Activated CD4-positive, alpha-beta T cell treated with anti-CD3 and anti-CD28 coated beads, Interleukin-2, amount 10 ng/mL, durations not matched to agents 24 days and 14 days (primary cell): Measurements from ENCODE around the gene RPS2. TPM values are rescaled to one million over a fixed set of nuclear protein-coding genes. Genes with fewer than 3 reads are reported as not detected.
"Not testable (repeated sequence)": the region's sequence is repeated elsewhere in the genome, so short reads cannot be mapped to it uniquely, and the experiment has no call there.

Source experiments
- DNase-seq: peaks from one replicate; pipeline ENCODE4 v3.0.0; 2022
- H3K27ac Mint-ChIP-seq: one replicate; pipeline ENCODE4 v1.8.0; 2022; ENCODE audit warnings: mild to moderate bottlenecking, mixed read lengths
- H3K27me3 Mint-ChIP-seq: one replicate; pipeline ENCODE4 v1.8.0; 2022; ENCODE audit warnings: mixed read lengths
- H3K36me3 Mint-ChIP-seq: one replicate; pipeline ENCODE4 v1.8.0; 2022; ENCODE audit warnings: low read depth, mild to moderate bottlenecking, mixed read lengths
- H3K4me1 Mint-ChIP-seq: one replicate; pipeline ENCODE4 v1.8.0; 2021; ENCODE audit warnings: mixed read lengths
- H3K4me3 Mint-ChIP-seq: one replicate; pipeline ENCODE4 v1.8.0; 2022; ENCODE audit warnings: mild to moderate bottlenecking, moderate library complexity, mixed read lengths
- H3K9me3 Mint-ChIP-seq: one replicate; pipeline ENCODE4 v1.8.0; 2021; ENCODE audit warnings: mixed read lengths
- intact Hi-C: fragments of 100-400 bp; cut with micrococcal nuclease; formaldehyde crosslinking; loops from one replicate; pipeline ENCODE4 v1.15.1; 2023
- total RNA-seq: library from RNA; stranded (reverse); gene quantifications from 2 replicates; pipeline ENCODE4 v1.2.3, GENCODE V29; 2022

RPS2 gene
- 3,359 and 3,401 TPM in 2 replicates for total RNA-seq

- Mint-ChIP-seq H3K27me3 (no peaks in the 10 kb centered on the region), H3K4me3 (peak within 1 kb of the TSS; percentile 99), H3K9me3 (no peaks in the 10 kb centered on the region), H3K27ac (peak within 1 kb of the TSS; percentile 97), H3K4me1 (peaks cover 31% of the 10 kb centered on the region), H3K36me3 (peaks cover 54% of the 10 kb centered on the region)
- intact Hi-C loops, result loop anchor here (1.0 to 2.0 kb wide), 3 partner anchors 8 to 26 kb away; partner anchors contain the start of genes MSRB1 and TBL3
- peak; percentile 100 for DNase-seq
Observed at GRCh38 chr16:1964506-1965395, at the start of gene RPS2. Gene RPS2 (minus strand): TSS chr16:1964826. CDS start chr16:1964625, 201 bp downstream.

GRCh38 chr16:2013527-2013926 is 48.9 kb upstream of the RPS2 start:
- intact Hi-C loops, result no loop called here
- Mint-ChIP-seq H3K9me3 (no peaks in the 10 kb centered on the region), H3K27me3 (peaks cover 3% of the 10 kb centered on the region), H3K27ac (no peak overlapping the region), H3K36me3 (peaks cover 7% of the 10 kb centered on the region), H3K4me1 (peaks cover 6% of the 10 kb centered on the region), H3K4me3 (no peak overlapping the region)
- no peak for DNase-seq

- DNase-seq, H3K27ac Mint-ChIP-seq, H3K4me3 Mint-ChIP-seq, H3K9me3 Mint-ChIP-seq, H3K27me3 Mint-ChIP-seq, intact Hi-C loops: not testable (repeated sequence)
- peaks cover 20% of the 10 kb centered on the region for H3K4me1 Mint-ChIP-seq
- H3K36me3 Mint-ChIP-seq, result peaks cover 18% of the 10 kb centered on the region
Observed at GRCh38 chr16:2011726-2012125, 47.1 kb upstream of the RPS2 start.

GRCh38 chr16:2009791-2010510 is 45.3 kb upstream of the RPS2 start, which contains the start of gene ZNF598:
Gene ZNF598 (minus strand): TSS chr16:2009821.
- peak; percentile 95 for DNase-seq
- Mint-ChIP-seq H3K4me1 (peaks cover 28% of the 10 kb centered on the region), H3K27ac (peak within 1 kb of the TSS; percentile 92), H3K36me3 (peaks cover 26% of the 10 kb centered on the region), H3K9me3 (no peaks in the 10 kb centered on the region), H3K4me3 (peak within 1 kb of the TSS; percentile 93), H3K27me3 (no peaks in the 10 kb centered on the region)
- intact Hi-C loops, result loop anchor here (5.0 to 10.0 kb wide), 3 partner anchors 38 to 242 kb away; partner anchors contain the start of genes BRICD5, ECI1, PGP and TBL3

GRCh38 chr16:2009164-2009711 is 44.6 kb upstream of the RPS2 start:
- Mint-ChIP-seq H3K36me3 (peaks cover 26% of the 10 kb centered on the region), H3K4me3 (peak overlapping the region; percentile 87), H3K27me3 (no peaks in the 10 kb centered on the region), H3K9me3 (no peaks in the 10 kb centered on the region), H3K27ac (peak overlapping the region; percentile 85), H3K4me1 (peaks cover 31% of the 10 kb centered on the region)
- peak; percentile 77 for DNase-seq
- intact Hi-C loops, result loop anchor here (5.0 to 10.0 kb wide), 3 partner anchors 37 to 243 kb away; partner anchors contain the start of genes BRICD5, ECI1, PGP and TBL3

GRCh38 chr16:2008631-2009163 is 44.1 kb upstream of the RPS2 start:
- peak overlapping the region; percentile 85 for H3K27ac Mint-ChIP-seq
- H3K4me3 Mint-ChIP-seq, result peak overlapping the region; percentile 87
- peaks cover 26% of the 10 kb centered on the region for H3K36me3 Mint-ChIP-seq
- H3K27me3 Mint-ChIP-seq, result no peaks in the 10 kb centered on the region
- intact Hi-C loops, result loop anchor here (1.0 to 10.0 kb wide), 4 partner anchors 16 to 244 kb away; partner anchors contain the start of genes BRICD5, ECI1, PGP and TBL3
- peak; percentile 82 for DNase-seq
- peaks cover 33% of the 10 kb centered on the region for H3K4me1 Mint-ChIP-seq
- no peaks in the 10 kb centered on the region for H3K9me3 Mint-ChIP-seq

GRCh38 chr16:2008009-2008526 is 43.4 kb upstream of the RPS2 start:
- peaks cover 26% of the 10 kb centered on the region for H3K36me3 Mint-ChIP-seq
- peak overlapping the region; percentile 85 for H3K27ac Mint-ChIP-seq
- no peaks in the 10 kb centered on the region for H3K9me3 Mint-ChIP-seq
- peak; percentile 76 for DNase-seq
- peak overlapping the region; percentile 87 for H3K4me3 Mint-ChIP-seq
- no peaks in the 10 kb centered on the region for H3K27me3 Mint-ChIP-seq
- H3K4me1 Mint-ChIP-seq, result peaks cover 33% of the 10 kb centered on the region
- intact Hi-C loops, result loop anchor here (1.0 to 10.0 kb wide), 4 partner anchors 16 to 244 kb away; partner anchors contain the start of genes BRICD5, ECI1, PGP and TBL3

- peaks cover 33% of the 10 kb centered on the region for H3K4me1 Mint-ChIP-seq
- H3K27ac Mint-ChIP-seq, result peak overlapping the region; percentile 85
- no peak for DNase-seq
- peaks cover 29% of the 10 kb centered on the region for H3K36me3 Mint-ChIP-seq
- peak overlapping the region; percentile 87 for H3K4me3 Mint-ChIP-seq
- intact Hi-C loops, result loop anchor here (5.0 to 10.0 kb wide), 3 partner anchors 35 to 245 kb away; partner anchors contain the start of genes BRICD5, ECI1, PGP and TBL3
- no peaks in the 10 kb centered on the region for H3K27me3 Mint-ChIP-seq
- no peaks in the 10 kb centered on the region for H3K9me3 Mint-ChIP-seq
Observed at GRCh38 chr16:2007081-2007836, 42.6 kb upstream of the RPS2 start.

- no peak for DNase-seq
- Mint-ChIP-seq H3K4me3 (peak overlapping the region; percentile 87), H3K36me3 (peaks cover 31% of the 10 kb centered on the region), H3K27me3 (no peaks in the 10 kb centered on the region), H3K27ac (peak overlapping the region; percentile 39), H3K4me1 (peaks cover 33% of the 10 kb centered on the region), H3K9me3 (no peaks in the 10 kb centered on the region)
- intact Hi-C loops, result loop anchor here (5.0 to 10.0 kb wide), 3 partner anchors 34 to 246 kb away; partner anchors contain the start of genes BRICD5, ECI1, PGP and TBL3
Observed at GRCh38 chr16:2006317-2006716, 41.7 kb upstream of the RPS2 start.

GRCh38 chr16:2005646-2006045 is 41.0 kb upstream of the RPS2 start:
- Mint-ChIP-seq H3K36me3 (peaks cover 36% of the 10 kb centered on the region), H3K9me3 (no peaks in the 10 kb centered on the region), H3K4me1 (peaks cover 33% of the 10 kb centered on the region), H3K27ac (no peak overlapping the region), H3K27me3 (no peaks in the 10 kb centered on the region), H3K4me3 (no peak overlapping the region)
- no peak for DNase-seq
- intact Hi-C loops, result loop anchor here (5.0 to 10.0 kb wide), 3 partner anchors 33 to 247 kb away; partner anchors contain the start of genes BRICD5, ECI1, PGP and TBL3

- H3K27ac Mint-ChIP-seq, result no peak overlapping the region
- intact Hi-C loops, result loop anchor here (5.0 to 10.0 kb wide), 3 partner anchors 33 to 247 kb away; partner anchors contain the start of genes BRICD5, ECI1, PGP and TBL3
- no peaks in the 10 kb centered on the region for H3K9me3 Mint-ChIP-seq
- H3K27me3 Mint-ChIP-seq, result no peaks in the 10 kb centered on the region
- DNase-seq, result no peak
- peaks cover 30% of the 10 kb centered on the region for H3K4me1 Mint-ChIP-seq
- H3K36me3 Mint-ChIP-seq, result peaks cover 33% of the 10 kb centered on the region
- H3K4me3 Mint-ChIP-seq, result no peak overlapping the region
Observed at GRCh38 chr16:2004795-2005517, 40.3 kb upstream of the RPS2 start.
